H9 (cell line): ENCODE data around the gene C6orf136. TPM values are rescaled to one million over a fixed set of nuclear protein-coding genes. Genes with fewer than 3 reads are reported as not detected.
A peak's percentile ranks its signal among the peaks of the same experiment; 100 is the strongest.

Experiments
- DNase-seq: peaks from one replicate; pipeline ENCODE4 v3.0.0-alpha.2; 2017
- H2AFZ ChIP-seq: one replicate; pipeline ENCODE4 v1.6.1; 2013; ENCODE audit warnings: mild to moderate bottlenecking, low read length, control low read depth, moderate library complexity
- H2AK5ac ChIP-seq: 2 replicates; pipeline ENCODE4 v1.6.1; 2013; ENCODE audit warnings: low read length, control low read depth, mixed read lengths; ENCODE audit not compliant: insufficient read length
- H2BK120ac ChIP-seq: one replicate; pipeline ENCODE4 v1.6.1; 2013; ENCODE audit warnings: low read depth, mild to moderate bottlenecking, low read length, control low read depth, inconsistent platforms; ENCODE audit not compliant: poor library complexity, severe bottlenecking
- H2BK12ac ChIP-seq: 2 replicates; pipeline ENCODE4 v1.6.1; 2013; ENCODE audit warnings: low read length, control low read depth, mixed read lengths, low read depth; ENCODE audit not compliant: insufficient read length
- H2BK15ac ChIP-seq: 2 replicates; pipeline ENCODE4 v1.6.1; 2013; ENCODE audit warnings: low read depth, low read length, control low read depth
- H2BK20ac ChIP-seq: one replicate; pipeline ENCODE4 v1.6.1; 2013; ENCODE audit warnings: low read depth, mild to moderate bottlenecking, low read length, control low read depth, inconsistent platforms; ENCODE audit not compliant: poor library complexity, severe bottlenecking
- H2BK5ac ChIP-seq: 2 replicates; pipeline ENCODE4 v1.6.1; 2013; ENCODE audit warnings: low read length, control low read depth, mixed read lengths; ENCODE audit not compliant: insufficient read length
- H3K14ac ChIP-seq: 2 replicates; pipeline ENCODE4 v1.6.1; 2013; ENCODE audit warnings: low read length, control low read depth; ENCODE audit not compliant: insufficient read depth
- H3K18ac ChIP-seq: 2 replicates; pipeline ENCODE4 v1.6.1; 2013; ENCODE audit warnings: low read depth, mild to moderate bottlenecking, mixed read lengths, low read length, control low read depth; ENCODE audit not compliant: insufficient read length
- H3K23ac ChIP-seq: 2 replicates; pipeline ENCODE4 v1.6.1; 2013; ENCODE audit warnings: low read length, control low read depth, mixed read lengths, low read depth; ENCODE audit not compliant: insufficient read length
- H3K23me2 ChIP-seq: 2 replicates; pipeline ENCODE4 v1.6.1; 2013; ENCODE audit warnings: low read depth, mild to moderate bottlenecking, mixed read lengths, low read length, control low read depth; ENCODE audit not compliant: insufficient read length, poor library complexity, severe bottlenecking
- H3K27ac ChIP-seq: 2 replicates; pipeline ENCODE4 v1.5.1; 2013; ENCODE audit warnings: low read length, control low read depth, mixed read lengths, low read depth; ENCODE audit not compliant: insufficient read length
- H3K27me3 ChIP-seq: 2 replicates; pipeline ENCODE4 v1.6.1; 2013; ENCODE audit warnings: low read length, control low read depth, inconsistent platforms; ENCODE audit not compliant: insufficient read depth
- H3K4ac ChIP-seq: 2 replicates; pipeline ENCODE4 v1.6.1; 2013; ENCODE audit warnings: low read depth, mild to moderate bottlenecking, control low read depth, inconsistent platforms, low read length, moderate library complexity
- H3K4me1 ChIP-seq: 2 replicates; pipeline ENCODE4 v1.6.1; 2013; ENCODE audit warnings: low read length, control low read depth, inconsistent platforms; ENCODE audit not compliant: insufficient read depth
- H3K4me2 ChIP-seq: 2 replicates; pipeline ENCODE4 v1.6.1; 2013; ENCODE audit warnings: low read length, control low read depth, mixed read lengths; ENCODE audit not compliant: insufficient read length, insufficient read depth
- H3K56ac ChIP-seq: 2 replicates; pipeline ENCODE4 v1.6.1; 2013; ENCODE audit warnings: low read depth, mild to moderate bottlenecking, mixed read lengths, low read length, control low read depth; ENCODE audit not compliant: insufficient read length
- H3K79me1 ChIP-seq: 2 replicates; pipeline ENCODE4 v1.6.1; 2013; ENCODE audit warnings: low read depth, mild to moderate bottlenecking, moderate library complexity, low read length, control low read depth, inconsistent platforms; ENCODE audit not compliant: insufficient read depth, poor library complexity, severe bottlenecking
- H3K79me2 ChIP-seq: 2 replicates; pipeline ENCODE4 v1.6.1; 2013; ENCODE audit warnings: low read length, control low read depth, inconsistent platforms; ENCODE audit not compliant: insufficient read depth
- H3K9ac ChIP-seq: 2 replicates; pipeline ENCODE4 v1.6.1; 2013; ENCODE audit warnings: low read length, control low read depth, mixed read lengths; ENCODE audit not compliant: insufficient read length; ENCODE audit errors: extremely low read depth
- H3K9me3 ChIP-seq: one replicate; pipeline ENCODE4 v1.6.1; 2013; ENCODE audit warnings: low read depth, low read length, inconsistent platforms; ENCODE audit not compliant: control insufficient read depth
- H3T11ph ChIP-seq: one replicate; pipeline ENCODE4 v1.6.1; 2013; ENCODE audit warnings: mild to moderate bottlenecking, low read length, control low read depth, inconsistent platforms
- H4K20me1 ChIP-seq: one replicate; pipeline ENCODE4 v1.6.1; 2013; ENCODE audit not compliant: control insufficient read depth, insufficient read length, insufficient read depth
- H4K5ac ChIP-seq: 2 replicates; pipeline ENCODE4 v1.6.1; 2013; ENCODE audit warnings: low read depth, mild to moderate bottlenecking, mixed read lengths, low read length, control low read depth; ENCODE audit not compliant: insufficient read length
- H4K8ac ChIP-seq: replicated peaks from 2 replicates; pipeline ENCODE4 v1.6.1; 2013; ENCODE audit warnings: low read length, control low read depth, mixed read lengths, low read depth; ENCODE audit not compliant: insufficient read length
- H4K91ac ChIP-seq: 2 replicates; pipeline ENCODE4 v1.6.1; 2013; ENCODE audit warnings: low read depth, mild to moderate bottlenecking, moderate library complexity, mixed read lengths, low read length, control low read depth; ENCODE audit not compliant: insufficient read length
- H3K27ac Mint-ChIP-seq, 3 experiments: 2 replicates in 2 of 3; 3 replicates in 1 of 3; pipeline ENCODE4 v1.8.0; 2020 to 2021; ENCODE audit warnings: mixed read lengths in 3 of 3, mild to moderate bottlenecking in 1 of 3, moderate library complexity in 1 of 3
- H3K27me3 Mint-ChIP-seq: 2 replicates; pipeline ENCODE4 v1.8.0; 2021; ENCODE audit warnings: low read depth, mild to moderate bottlenecking, moderate library complexity, mixed read lengths
- H3K36me3 Mint-ChIP-seq, 3 experiments: 2 replicates in 2 of 3; 3 replicates in 1 of 3; pipeline ENCODE4 v1.8.0; 2020 to 2021; ENCODE audit warnings: low read depth in 3 of 3, mixed read lengths in 3 of 3; ENCODE audit not compliant: insufficient read depth in 1 of 3
- H3K4me1 Mint-ChIP-seq, 2 experiments: 2 replicates each; pipeline ENCODE4 v1.8.0; 2020; ENCODE audit warnings: mixed read lengths in 2 of 2
- H3K4me3 Mint-ChIP-seq, 2 experiments: 2 replicates in 1 of 2; 3 replicates in 1 of 2; pipeline ENCODE4 v1.8.0; 2020 to 2021; ENCODE audit warnings: mild to moderate bottlenecking in 2 of 2, mixed read lengths in 2 of 2, moderate library complexity in 1 of 2
- H3K9me3 Mint-ChIP-seq, 2 experiments: 2 replicates in 1 of 2; 3 replicates in 1 of 2; pipeline ENCODE4 v1.8.0; 2020; ENCODE audit warnings: mild to moderate bottlenecking in 2 of 2, mixed read lengths in 2 of 2, moderate library complexity in 1 of 2
- CTCF ChIP-seq: fragments of 200-600 bp; sonication (generic); conservative IDR thresholded peaks from 3 replicates; pipeline ENCODE4 v1.8.0; 2021; ENCODE audit warnings: antibody characterized with exemption, mild to moderate bottlenecking
- WGBS: extraction: QIAGEN DNeasy Blood & Tissue Kit; methylation state at CpG from one replicate; pipeline ENCODE4 v1.1.7; 2013; ENCODE audit warnings: missing lambda C conversion rate, low lambda C conversion rate, mixed read lengths; ENCODE audit not compliant: insufficient read length; ENCODE audit errors: extremely low coverage; 5-methylcytosine and 5-hydroxymethylcytosine counted together
- total RNA-seq: library from RNA; stranded (reverse); gene quantifications from 2 replicates; pipeline ENCODE4 v1.2.1, GENCODE V29; 2021

C6orf136 gene
- total RNA-seq, 1 experiment from 2014 or later = 22.2 TPM

GRCh38 chr6:30691208-30691847, 44.4 kb downstream of the C6orf136 start:
- Histone ChIP-seq H3K56ac (no peak overlapping the region), H2BK15ac (no peak overlapping the region), H3K27me3 (no peaks in the 10 kb centered on the region), H2BK12ac (no peak overlapping the region), H3K9me3 (no peaks in the 10 kb centered on the region), H3K27ac (no peak overlapping the region), H3K79me2 (no peaks in the 10 kb centered on the region), H2BK20ac (no peak overlapping the region), H3K4ac (no peak overlapping the region), H2BK5ac (no peak overlapping the region), H3K23ac (no peak overlapping the region), H3K9ac (no peak overlapping the region), H3K4me2 (peak overlapping the region; percentile 89), H3K4me1 (peaks cover 3% of the 10 kb centered on the region; the same call in 1 of the 2 replicates), H3K23me2 (peaks cover 21% of the 10 kb centered on the region), H3K79me1 (no peaks in the 10 kb centered on the region), H2BK120ac (no peak overlapping the region), H2AFZ (no peak overlapping the region), H3K18ac (no peak overlapping the region), H4K20me1 (no peaks in the 10 kb centered on the region), H4K91ac (no peak overlapping the region), H4K8ac (no peak overlapping the region), H4K5ac (no peak overlapping the region), H2AK5ac (no peak overlapping the region), H3K14ac (no peak overlapping the region), H3T11ph (no peak overlapping the region)
- Mint-ChIP-seq H3K27ac (peak overlapping the region in 1 of 3 experiments; percentile 23; a peak in 2 of 7 replicates), H3K4me1 (peaks cover 33 to 35% of the 10 kb centered on the region in 2 experiments), H3K4me3 (peak overlapping the region; percentile 84 to 88), H3K36me3 (peaks cover 4 to 13% (median 7%) of the 10 kb centered on the region in 3 experiments; a peak in 5 of 7 replicates), H3K9me3 (no peaks in the 10 kb centered on the region), H3K27me3 (no peaks in the 10 kb centered on the region; the same call in 1 of the 2 replicates)
- no peak for TF ChIP-seq CTCF
- no peak for DNase-seq
- WGBS = no CpG with 5 or more reads among the region's 8 CpGs
